H1 (cell line): ENCODE data around the gene SIN3B. TPM values are rescaled to one million over a fixed set of nuclear protein-coding genes. Genes with fewer than 3 reads are reported as not detected.

ENCODE experiments used
- ATF3 ChIP-seq: IDR thresholded peaks from 2 replicates; pipeline ENCODE4 v1.6.1; 2011; ENCODE audit warnings: low read depth, mild to moderate bottlenecking, low read length; ENCODE audit not compliant: insufficient read depth
- CHD7 ChIP-seq: fragments of 300-600 bp; sonication (generic); IDR thresholded peaks from 2 replicates; pipeline ENCODE4 v1.7.1; 2012; ENCODE audit warnings: low read length, moderate library complexity, mild to moderate bottlenecking, inconsistent platforms; ENCODE audit not compliant: insufficient replicate concordance
- polyA plus RNA-seq, 7 experiments: library from polyadenylated mRNA; depleted of rRNA in 3 of 7; stranded (reverse) in 5 of 7; unstranded in 2 of 7; fragments of >200 nt in 5 of 7; fragments of 200-250 nt in 2 of 7; gene quantifications; 1 replicate in 5 of 7; 2 replicates in 1 of 7; 4 replicates in 1 of 7; pipeline versions ENCODE4 v1.2.1 to v1.2.3, GENCODE V29; 2011 to 2013; ENCODE audit warnings: missing spikeins in 2 of 7, mixed read lengths in 2 of 7
- total RNA-seq: library from RNA; stranded (reverse); fragmentation: NEBNext Ultra II Directional; extraction: Animal tissue kit (Norgen Biotek cat#: 25700); gene quantifications from 2 replicates; pipeline ENCODE4 v1.2.1, GENCODE V29; 2021

Gene SIN3B
- total and polyA plus RNA-seq, 2 of the 8 experiments (the other 6 are each of a cell fraction or from before 2014, with no cell fraction given) = 29.5 to 71.1 TPM

GRCh38 chr19:16804176-16804575 is 25.0 kb upstream of the SIN3B start (continued):
- no peak for TF ChIP-seq CHD7
- no peak for TF ChIP-seq ATF3
